Measurements from ENCODE around the gene STXBP5.

Gene STXBP5

DNA sequence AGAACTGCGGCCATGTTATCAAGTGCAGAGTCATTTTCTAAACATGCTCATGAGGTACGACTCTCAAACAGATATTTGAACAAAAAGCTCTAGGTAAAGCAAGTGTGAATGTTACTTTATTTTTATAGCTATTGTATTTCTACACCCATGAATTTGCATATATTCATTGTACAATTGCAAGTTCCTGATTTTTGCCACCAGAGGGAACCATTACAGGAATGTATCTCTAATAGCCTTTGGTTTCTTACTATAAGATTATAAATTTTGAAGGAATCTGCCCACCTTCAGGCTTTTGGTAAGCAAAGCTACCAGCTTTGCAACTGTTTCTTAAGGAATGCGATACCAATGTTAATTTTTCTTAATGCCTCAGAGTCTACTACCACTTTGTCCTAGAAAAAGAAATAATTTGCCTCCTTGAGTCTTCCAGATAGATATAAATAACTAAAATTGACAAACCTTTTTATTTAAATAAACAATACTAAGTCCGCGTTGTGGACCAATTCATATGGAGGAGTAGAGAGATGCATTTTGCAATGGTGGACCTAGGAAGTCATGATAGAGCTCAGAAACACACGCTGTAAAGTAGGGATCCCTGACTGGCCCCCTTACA lies 178.8 kb downstream of the STXBP5 start:
- DNase-seq (ENCODE audit: low spot score): peak; percentile 26

DNA sequence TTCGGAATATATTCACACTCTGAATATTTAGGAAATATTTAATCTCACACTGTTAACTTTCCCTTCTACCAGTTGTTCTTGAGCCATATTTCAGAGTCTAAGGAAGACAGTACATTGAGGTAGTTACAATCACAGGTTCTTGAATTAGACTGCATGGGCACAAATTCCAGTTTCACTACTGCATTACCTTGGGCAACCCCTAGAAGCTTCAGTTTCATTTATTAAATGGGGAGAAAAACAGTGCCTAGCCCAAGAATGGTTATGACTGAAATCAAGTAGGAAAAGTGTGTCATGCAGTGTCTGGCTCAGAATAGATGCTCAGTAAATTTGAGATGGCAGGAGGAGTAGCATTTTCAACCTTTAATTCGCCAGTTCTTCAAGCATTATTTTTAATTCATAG lies 179.8 kb downstream of the STXBP5 start:
- DNase-seq (ENCODE audit: low spot score): no peak

DNA sequence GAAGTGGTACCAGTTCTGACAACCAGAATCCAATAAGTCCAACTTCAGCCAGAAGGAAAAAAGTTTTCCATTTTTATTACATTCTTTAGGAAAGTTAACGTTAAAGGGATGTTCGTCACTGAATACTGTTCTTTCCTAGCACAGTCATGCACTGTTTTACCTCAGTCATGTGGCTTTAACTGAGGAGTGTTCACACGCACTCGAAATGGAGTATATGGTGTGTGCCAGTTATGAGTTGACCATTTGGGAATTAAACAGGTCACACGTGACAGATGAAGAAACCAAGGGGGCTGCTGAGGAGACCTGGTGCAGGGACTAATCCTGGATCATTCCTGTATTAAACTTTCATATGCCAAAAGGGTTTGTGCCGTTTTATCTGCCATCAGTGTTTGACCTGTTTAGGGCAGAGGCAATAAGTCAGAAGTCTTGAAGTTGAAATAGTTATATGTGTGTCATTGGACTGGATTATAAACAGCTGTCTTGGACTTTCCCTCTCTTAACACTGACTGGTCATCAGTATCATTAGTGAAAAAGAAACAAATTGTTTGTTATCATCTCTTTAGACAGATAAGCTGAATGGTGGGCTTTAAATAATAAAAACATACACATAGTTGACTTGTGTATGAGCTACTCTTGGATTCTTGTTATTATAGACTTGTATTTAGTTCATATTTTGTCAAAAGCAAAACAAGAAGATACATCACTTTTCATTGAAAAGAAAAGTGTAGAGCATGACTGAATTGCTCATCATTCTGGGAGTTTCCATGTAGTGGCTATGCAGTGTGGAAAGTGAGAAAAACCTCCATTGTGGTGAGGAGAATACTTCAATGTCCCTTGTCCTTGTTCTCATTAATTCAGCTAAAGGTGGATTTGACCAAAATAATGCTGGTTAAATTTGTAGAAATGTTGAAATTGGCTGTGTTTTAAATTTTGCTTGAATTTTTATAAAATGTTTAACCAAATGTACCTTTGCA lies 180.8 kb downstream of the STXBP5 start:
- DNase-seq (ENCODE audit: low spot score): no peak

DNA sequence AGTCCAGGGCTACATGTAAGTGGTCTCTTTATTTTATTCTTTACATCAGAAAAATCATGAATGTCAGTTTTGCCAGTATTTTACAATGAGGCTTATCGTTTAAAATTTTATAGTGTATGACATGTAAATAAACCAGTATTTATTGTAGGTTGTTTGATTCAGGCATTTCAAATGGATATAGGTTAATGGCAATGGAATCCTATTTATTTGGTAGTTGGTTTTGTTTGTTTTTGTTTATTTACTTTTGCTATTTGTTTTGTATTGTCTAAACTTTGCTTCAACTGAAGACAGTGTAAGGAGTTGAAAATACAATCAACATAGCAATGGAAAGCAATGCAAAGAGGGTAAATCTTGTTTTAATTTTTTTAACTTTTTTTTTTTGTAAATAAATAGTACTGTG lies 185.2 kb downstream of the STXBP5 start:
- DNase-seq (ENCODE audit: low spot score): no peak

DNA sequence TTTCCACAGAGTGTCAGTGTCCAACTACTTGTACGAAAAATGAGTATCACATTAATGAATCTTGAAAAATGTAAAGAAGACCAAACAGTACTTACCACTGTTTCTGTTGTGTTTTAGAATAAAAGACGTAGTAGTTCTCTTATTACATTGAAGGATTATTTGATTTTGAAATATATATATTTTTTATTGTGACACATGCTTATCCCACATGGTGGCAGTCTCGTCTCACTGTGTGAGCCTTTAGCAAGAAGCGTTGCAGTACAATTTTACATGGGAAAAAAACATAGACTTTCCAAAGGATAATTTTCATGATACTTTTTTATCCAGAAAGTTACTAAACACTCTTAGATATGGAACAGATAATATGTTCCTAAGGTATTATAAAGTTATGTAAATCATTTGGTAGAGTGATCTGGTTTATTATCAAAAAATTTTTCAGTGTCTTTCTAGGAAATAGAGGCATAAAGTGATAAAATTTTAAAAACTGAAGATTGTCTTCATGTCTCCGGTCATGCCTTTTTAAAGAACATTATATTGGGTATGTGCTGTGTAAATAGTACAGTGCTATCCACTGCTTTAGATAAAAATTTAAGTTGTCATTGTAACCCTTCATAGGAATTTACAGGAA lies 186.8 kb downstream of the STXBP5 start:
- DNase-seq (ENCODE audit: low spot score): peak; percentile 53

DNA sequence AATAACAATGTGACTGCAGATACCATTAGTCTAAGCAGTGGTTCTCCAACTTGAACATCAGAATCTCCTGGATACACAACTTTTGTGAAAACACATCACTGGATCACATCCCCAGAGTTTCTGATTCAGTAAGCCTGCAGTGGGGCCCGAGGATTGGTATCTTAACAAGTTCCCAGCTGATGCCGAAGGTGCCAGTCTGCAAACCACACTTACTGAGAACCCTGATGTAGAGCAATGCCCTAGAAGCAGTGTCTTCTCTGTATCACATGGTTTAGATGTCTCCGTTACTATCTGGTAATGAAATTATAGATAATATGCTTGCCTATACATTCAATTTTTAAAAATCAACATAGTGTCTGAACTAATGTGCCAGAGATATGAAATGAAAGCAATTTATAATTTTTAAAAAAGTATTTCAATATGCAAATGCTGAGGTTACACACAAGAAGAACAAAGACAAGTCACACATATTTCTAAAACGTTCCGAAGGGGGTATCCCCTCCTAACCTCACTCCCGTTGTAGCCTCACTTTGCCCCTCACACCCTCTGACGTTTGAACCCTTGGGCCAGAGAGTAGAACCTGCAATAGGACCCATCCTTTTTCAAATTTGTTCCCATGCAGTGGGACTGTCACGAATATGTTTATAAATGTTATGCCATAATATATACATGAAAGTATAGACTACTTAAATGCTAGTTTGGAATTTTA lies 188.9 kb downstream of the STXBP5 start:
- DNase-seq (ENCODE audit: low spot score): no peak

DNA sequence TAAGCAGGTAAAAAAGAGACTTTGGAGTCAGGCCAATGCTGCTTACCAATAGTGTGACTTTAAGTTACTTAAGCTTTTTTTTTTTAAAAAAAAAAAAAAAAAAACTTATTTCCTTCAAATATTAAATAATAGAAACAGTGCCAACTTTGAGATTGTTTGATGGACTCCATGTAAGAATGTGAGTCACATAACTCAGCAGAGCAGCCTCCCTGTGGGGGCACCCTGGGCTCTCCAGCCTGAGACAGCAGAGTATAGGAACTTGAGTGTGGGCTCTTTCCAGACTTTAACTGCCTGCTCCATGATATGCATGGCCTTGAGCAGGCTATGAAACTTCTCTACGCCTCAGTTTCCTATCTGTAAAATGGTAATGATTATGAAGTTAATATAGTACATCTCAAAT lies 190.9 kb downstream of the STXBP5 start:
- DNase-seq (ENCODE audit: low spot score): no peak

DNA sequence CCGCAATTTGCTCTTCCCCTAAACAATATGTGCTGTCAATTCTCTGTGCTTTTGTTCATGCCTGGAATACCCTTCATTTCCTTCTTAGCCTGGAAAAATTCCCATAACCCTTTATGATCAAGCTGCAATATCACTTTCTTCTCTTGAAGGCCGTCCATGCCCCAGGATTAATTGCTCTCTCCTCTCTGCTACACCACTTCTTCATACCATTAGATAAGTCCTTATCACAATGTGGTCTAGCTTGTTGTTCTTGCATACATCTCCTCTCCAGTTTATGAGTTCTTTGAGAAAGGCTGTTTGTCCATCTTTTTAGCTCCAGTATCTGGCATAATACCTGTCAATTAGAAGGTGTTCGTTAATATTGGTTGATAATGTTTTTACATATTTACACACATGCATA lies 193.1 kb downstream of the STXBP5 start:
- DNase-seq (ENCODE audit: low spot score): no peak

DNA sequence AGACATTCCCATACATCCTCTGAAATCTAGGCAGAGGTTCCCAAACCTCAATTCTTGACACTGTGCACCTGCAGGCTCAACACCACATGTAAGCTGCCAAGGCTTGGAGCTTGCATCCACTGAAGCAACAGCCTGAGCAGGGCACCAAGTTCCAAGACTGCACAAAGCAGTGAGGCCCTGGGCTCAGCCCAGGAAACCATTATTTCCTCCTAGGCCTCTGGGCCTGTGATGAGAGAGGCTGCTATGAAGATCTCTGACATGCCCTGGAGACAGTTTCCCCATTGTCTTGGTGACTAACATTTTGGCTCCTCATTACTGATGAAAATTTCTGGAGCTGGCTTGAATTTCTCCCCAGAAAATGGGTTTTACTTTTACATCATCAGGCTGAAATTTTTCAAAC lies 196.8 kb downstream of the STXBP5 start:
- DNase-seq (ENCODE audit: low spot score): no peak

DNA sequence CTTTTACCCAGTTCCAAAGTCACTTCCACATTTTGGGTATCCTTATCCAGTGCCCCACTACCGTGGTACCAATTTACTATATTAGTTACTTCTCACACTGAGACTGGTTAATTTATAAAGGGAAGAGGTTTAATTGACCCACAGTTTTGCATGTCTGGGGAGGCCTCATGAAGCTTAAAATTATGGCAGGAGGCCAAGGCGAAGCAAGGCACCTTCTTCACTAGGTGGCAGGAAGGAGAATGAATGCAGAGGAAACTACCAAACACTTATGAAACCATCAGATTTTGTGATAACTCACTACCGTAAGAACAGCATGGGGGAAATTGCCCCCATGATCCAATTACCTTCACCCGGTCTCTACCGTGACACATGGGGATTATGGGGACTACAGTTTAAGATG lies 197.6 kb downstream of the STXBP5 start:
- no peak for DNase-seq (ENCODE audit: low spot score)

DNA sequence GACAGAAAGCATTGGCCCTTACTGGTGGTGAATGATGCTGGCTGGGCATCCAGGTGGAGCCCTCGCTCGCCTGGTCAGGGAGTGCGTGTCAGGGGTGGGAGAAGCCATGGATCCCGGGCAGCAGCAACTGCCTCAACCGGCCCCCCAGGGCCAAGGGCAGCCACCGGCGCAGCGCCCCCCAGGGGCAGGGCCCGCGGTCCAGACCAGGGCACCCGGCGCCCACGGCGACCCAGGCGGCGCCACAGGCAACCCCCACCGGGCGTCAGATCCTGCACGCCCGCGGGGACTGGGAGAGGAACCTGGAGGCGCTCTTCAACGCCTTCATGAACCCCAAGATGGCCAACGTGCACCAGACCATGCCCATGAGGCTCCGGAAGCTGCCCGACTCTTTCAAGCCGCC lies 202.6 kb downstream of the STXBP5 start:
- DNase-seq (ENCODE audit: low spot score): no peak

DNA sequence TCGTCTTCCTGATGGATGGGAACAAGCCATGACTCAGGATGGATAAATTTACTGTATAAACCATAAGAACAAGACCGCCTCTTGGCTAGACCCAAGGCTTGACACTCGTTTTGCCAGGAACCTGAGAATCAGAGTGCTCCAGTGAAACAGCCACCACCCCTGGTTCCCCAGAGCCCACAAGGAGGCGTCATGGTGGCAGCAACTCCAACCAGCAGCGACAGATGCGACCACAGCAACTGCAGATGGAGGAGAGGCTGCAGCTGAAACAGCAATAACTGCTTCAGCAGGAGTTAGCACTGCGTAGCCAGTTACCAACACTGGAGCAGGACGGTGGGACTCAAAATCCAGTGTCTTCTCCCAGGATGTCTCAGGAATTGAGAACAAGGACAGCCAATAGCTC lies 203.4 kb downstream of the STXBP5 start:
- DNase-seq (ENCODE audit: low spot score): no peak

DNA sequence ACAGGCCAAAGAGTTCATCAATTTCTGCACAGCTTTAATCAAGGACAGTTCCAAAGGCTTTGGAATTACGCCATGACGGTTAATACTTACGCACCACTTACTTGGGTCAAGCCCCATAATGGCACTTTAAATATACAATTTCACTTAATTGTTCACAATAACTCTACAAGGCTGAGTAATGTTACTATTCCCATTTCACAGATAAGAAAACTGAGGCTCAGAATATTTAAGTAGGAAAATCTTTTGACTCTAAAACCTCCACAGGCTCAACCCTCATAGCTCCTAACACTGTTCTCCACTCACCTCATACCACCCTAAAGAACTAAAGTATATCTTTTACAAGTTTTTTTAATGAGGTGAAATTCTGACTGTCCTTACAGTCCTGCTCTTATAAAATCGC lies 212.4 kb downstream of the STXBP5 start:
- no peak for DNase-seq (ENCODE audit: low spot score)

DNA sequence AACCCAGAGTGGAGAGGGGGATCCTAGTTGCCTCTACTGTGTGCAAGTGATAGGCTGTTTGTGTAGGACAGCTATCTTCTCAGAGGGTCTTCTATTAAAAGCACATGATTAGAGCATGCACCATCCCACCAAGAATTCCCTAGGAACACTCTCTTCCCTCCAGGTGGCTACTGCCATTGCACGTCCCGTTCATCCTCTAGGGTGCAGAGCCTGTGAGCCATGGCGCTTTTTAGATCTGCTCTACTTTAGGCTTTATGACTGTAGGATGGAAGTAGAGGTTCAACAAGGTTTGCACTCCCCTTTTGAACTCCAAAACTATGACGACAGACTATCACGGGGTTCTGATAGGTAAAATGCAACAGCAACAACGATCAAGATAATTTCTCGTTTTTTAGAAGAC lies 213.7 kb downstream of the STXBP5 start:
- DNase-seq (ENCODE audit: low spot score): no peak

DNA sequence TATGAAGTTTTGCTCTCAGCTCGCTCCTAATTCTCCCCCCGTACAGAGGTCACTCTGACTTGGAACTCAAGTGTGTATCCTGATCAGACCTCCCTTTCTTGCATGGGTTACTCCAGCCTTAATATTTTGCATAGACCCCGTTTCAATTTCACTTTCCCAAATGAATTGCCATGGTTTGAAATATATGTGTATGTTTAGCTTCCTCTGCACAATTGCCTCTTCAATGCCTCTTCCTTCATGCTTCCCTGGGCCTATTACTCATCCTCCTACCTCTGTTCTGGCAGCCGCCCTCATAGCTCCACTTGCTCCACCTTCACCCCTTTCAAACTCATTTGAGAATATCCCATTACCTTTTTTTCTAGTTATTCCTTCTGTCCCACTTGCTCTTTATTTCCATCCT lies 214.3 kb downstream of the STXBP5 start:
- no peak for DNase-seq (ENCODE audit: low spot score)

DNA sequence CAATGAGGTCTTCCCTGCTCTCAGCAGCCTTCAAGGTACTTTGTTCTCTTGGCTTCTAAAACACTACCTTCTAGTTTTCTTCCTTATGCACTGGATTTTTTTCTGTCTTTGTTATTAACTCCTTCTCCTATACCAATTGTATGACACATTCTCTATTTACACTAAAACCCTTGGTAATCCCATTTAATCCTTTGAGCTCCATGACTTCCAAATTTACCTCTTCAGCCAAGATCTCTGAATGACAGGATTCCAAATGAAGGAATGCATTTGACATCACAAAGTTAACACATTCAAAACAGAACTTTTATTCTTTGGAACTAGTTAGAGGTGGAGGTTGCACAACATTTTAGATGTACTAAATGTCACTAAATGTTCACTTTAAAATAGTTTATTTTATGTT lies 217.7 kb downstream of the STXBP5 start:
- DNase-seq (ENCODE audit: low spot score): no peak

DNA sequence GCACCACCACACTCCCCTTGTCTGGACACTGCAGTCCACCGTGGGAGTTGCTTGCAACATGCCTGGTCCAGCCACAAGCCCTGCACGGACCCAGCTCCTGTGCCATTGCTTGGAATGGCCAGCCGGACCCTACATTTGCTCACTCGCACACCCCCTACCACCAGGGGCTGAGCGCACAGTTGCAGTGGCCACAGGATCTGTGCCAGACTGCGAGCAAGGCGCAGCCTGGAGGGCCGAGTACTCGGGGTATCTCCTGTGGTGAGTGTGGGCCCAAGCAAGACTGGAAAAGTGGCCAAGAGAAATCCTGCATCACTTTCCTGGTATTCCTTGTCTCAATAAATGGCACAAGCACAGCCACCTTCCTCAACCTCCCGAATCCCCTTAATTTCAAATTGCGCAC lies 218.9 kb downstream of the STXBP5 start:
- DNase-seq (ENCODE audit: low spot score): no peak

DNA sequence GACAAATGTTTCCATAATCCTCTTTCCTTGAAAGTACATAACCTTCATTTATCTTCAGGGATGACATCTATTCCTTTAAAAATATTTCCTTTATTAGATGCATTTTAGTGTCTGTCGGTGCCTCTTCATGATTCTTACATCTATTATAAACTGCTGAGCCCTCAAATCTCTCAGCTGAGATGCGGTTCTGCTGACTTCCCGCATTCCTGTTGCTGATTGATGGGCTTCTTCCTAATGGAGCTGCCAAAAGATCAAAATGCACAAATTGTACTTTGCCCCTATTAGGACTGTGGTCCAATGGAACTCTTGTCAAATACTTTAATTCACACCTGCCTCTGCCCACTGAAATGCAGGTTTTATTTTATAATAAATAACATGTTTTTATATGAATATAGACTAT lies 225.6 kb downstream of the STXBP5 start:
- DNase-seq (ENCODE audit: low spot score): no peak

DNA sequence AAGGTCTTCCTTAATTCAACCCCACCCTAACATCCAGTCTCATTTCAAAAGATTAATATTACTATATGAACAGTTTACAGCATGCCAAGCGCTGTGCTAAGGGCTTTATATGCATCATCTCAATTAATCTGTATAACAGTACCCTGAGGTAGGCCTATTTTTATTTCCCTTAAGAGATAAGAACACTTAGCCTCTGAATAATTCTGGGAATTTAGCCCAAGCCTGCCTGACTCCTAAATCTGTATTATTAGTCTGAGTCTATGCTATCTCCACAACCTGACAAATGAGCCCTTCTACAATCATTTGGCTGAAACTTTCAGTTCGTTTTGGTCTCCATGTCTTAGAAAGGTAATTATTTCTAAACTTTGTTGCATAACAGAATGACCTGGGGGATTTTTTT lies 226.6 kb downstream of the STXBP5 start:
- no peak for DNase-seq (ENCODE audit: low spot score)

DNA sequence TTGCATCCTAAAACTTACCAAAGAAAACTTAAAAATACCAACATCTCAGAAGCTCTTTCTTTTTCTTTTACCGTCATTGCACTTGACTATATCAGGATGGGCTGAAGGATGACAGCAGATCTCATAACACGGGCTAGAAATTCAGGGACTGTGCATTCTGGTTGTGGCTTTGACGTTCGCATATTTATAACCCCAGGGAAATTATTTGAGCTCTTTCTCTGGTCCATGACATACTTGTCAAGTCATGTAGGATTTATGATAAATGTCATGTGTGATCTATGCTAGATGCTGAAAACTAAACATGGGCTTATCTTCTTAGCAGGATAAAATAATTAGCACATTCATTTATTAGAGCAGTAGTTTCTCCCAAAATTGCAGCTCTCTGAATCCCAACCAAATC lies 229.9 kb downstream of the STXBP5 start:
- DNase-seq (ENCODE audit: low spot score): no peak

DNA sequence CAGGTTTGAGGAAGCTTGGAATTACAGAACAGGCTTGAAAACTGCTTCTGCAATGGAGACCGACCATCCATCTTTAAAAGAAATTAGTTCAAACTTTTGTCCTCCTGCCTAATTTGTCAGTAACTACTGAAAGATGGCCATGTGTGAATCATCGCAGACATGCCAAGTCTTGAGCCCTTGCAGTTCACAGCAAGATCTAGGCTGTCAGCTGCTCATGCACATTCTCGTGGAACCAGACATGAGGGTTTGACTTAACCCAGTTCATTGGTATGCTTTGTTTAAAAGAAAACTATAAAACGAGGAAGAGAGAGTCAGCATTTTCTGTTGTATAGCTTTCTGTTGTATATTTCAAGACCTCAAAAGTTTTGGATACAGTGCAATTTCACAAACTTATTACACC lies 230.3 kb downstream of the STXBP5 start:
- DNase-seq (ENCODE audit: low spot score): no peak

DNA sequence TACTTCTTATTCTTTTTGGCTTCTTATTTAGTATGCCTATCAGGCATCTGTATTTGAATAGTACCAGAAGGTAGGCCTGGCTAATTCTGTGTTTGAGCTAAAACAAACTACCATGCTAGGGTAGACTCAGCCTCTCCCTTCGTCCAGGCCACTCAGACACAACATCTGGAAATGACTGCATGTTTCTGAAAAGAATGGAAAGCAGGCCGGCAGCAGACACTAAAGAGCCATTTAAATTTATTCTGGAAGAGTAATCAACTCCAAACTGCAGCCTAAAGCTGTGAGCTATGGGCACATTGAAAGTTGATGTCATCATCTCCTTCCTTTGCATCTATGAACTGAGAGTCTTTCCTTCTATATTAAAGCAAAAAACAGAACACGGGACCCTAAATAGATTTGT lies 233.4 kb downstream of the STXBP5 start:
- no peak for DNase-seq (ENCODE audit: low spot score)
